Glutamatergic neuron (in vitro differentiated cells): ENCODE data around the gene MOGAT2. TPM values are rescaled to one million over a fixed set of nuclear protein-coding genes. Genes with fewer than 3 reads are reported as not detected.
"Not testable (repeated sequence)": the region's sequence is repeated elsewhere in the genome, so short reads cannot be mapped to it uniquely, and the experiment has no call there.

Source experiments
- DNase-seq: peaks from one replicate; pipeline ENCODE4 v3.0.0; 2022
- H3K27ac Mint-ChIP-seq: one replicate; pipeline ENCODE4 v1.8.0; 2020; ENCODE audit warnings: mild to moderate bottlenecking, mixed read lengths, inconsistent platforms; ENCODE audit not compliant: unreplicated experiment
- H3K27me3 Mint-ChIP-seq: one replicate; pipeline ENCODE4 v1.8.0; 2020; ENCODE audit warnings: mild to moderate bottlenecking, moderate library complexity, mixed read lengths, inconsistent platforms; ENCODE audit not compliant: unreplicated experiment
- H3K36me3 Mint-ChIP-seq: one replicate; pipeline ENCODE4 v1.8.0; 2020; ENCODE audit warnings: mild to moderate bottlenecking, mixed read lengths, inconsistent platforms; ENCODE audit not compliant: unreplicated experiment
- H3K4me1 Mint-ChIP-seq: one replicate; pipeline ENCODE4 v1.8.0; 2020; ENCODE audit warnings: mild to moderate bottlenecking, low read depth, mixed read lengths, inconsistent platforms; ENCODE audit not compliant: unreplicated experiment
- H3K4me3 Mint-ChIP-seq: one replicate; pipeline ENCODE4 v1.8.0; 2020; ENCODE audit warnings: mild to moderate bottlenecking, mixed read lengths, inconsistent platforms; ENCODE audit not compliant: unreplicated experiment
- H3K9me3 Mint-ChIP-seq: one replicate; pipeline ENCODE4 v1.8.0; 2020; ENCODE audit warnings: mild to moderate bottlenecking, moderate library complexity, mixed read lengths, inconsistent platforms; ENCODE audit not compliant: unreplicated experiment
- CTCF ChIP-seq: fragments of 200-600 bp; sonication (generic); IDR thresholded peaks from one replicate; pipeline ENCODE4 v1.5.0; 2021; ENCODE audit not compliant: partially characterized antibody, unreplicated experiment
- total RNA-seq: library from RNA; stranded (reverse); fragmentation: NEBNext Ultra II Directional; extraction: Animal tissue kit (Norgen Biotek cat#: 25700); gene quantifications from one replicate; pipeline ENCODE4 v1.2.1, GENCODE V29; 2021; ENCODE audit not compliant: unreplicated experiment

The MOGAT2 gene
- total RNA-seq, 1 donor from 2014 or later, result not detected

DNA sequence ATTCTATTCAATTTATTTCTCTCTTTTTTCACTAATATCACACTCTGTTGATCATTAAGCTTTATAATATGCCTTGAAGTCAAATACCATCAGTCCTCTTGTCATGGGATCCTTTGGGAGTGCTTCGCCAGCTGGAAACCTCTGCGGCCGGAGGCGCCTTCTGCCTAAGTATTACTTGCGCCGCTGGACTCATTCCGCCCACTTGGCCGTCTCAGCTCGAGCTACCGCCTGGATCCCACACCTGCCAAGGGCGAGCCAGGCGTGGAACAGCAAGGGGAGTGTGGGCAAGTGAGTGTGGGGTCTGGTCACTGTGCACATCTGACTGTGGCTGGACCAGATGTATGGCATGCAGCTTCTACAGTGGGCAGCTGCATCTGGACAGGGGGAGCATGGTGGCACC lies 39.7 kb upstream of the MOGAT2 start:
- H3K9me3 Mint-ChIP-seq, result no peaks in the 10 kb centered on the region
- peaks cover 8% of the 10 kb centered on the region for H3K36me3 Mint-ChIP-seq
- DNase-seq, result no peak
- TF ChIP-seq CTCF, result no peak
- H3K27me3 Mint-ChIP-seq, result peaks cover 4% of the 10 kb centered on the region
- no peak overlapping the region for H3K4me3 Mint-ChIP-seq
- H3K4me1 Mint-ChIP-seq, result no peaks in the 10 kb centered on the region
- H3K27ac Mint-ChIP-seq, result no peak overlapping the region

GRCh38 chr11:75678620-75679259 lies 38.9 kb upstream of the MOGAT2 start:
- no peak overlapping the region for H3K27ac Mint-ChIP-seq
- no peak for TF ChIP-seq CTCF
- H3K36me3 Mint-ChIP-seq, result peaks cover 8% of the 10 kb centered on the region
- no peaks in the 10 kb centered on the region for H3K4me1 Mint-ChIP-seq
- no peaks in the 10 kb centered on the region for H3K9me3 Mint-ChIP-seq
- no peak overlapping the region for H3K4me3 Mint-ChIP-seq
- no peak for DNase-seq
- peaks cover 4% of the 10 kb centered on the region for H3K27me3 Mint-ChIP-seq

- no peak for DNase-seq
- Mint-ChIP-seq H3K27ac (no peak overlapping the region), H3K27me3 (peaks cover 2% of the 10 kb centered on the region), H3K4me1 (no peaks in the 10 kb centered on the region), H3K36me3 (peaks cover 8% of the 10 kb centered on the region), H3K9me3 (no peaks in the 10 kb centered on the region), H3K4me3 (no peak overlapping the region)
- TF ChIP-seq CTCF, result no peak
Observed at GRCh38 chr11:75679566-75679965, 38.1 kb upstream of the MOGAT2 start.

DNA sequence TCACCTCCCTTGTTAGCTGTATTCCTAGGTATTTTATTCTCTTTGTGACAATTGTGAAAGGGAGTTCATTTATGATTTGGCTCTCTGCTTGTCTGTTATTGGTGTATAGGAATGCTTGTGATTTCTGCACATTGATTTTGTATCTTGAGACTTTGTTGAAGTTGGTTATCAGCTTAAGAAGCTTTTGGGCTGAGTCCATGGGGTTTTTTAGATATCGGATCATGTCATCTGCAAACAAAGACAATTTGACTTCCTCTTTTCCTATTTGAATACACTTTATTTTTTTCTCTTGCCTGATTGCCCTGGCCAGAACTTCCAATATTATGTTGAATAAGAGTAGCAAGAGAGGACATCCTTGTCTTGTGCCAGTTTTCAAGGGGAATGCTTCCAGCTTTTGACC lies 33.8 kb upstream of the MOGAT2 start:
- H3K4me1 Mint-ChIP-seq, H3K27ac Mint-ChIP-seq, DNase-seq, H3K27me3 Mint-ChIP-seq, H3K4me3 Mint-ChIP-seq, H3K9me3 Mint-ChIP-seq: not testable (repeated sequence)
- peaks cover 28% of the 10 kb centered on the region for H3K36me3 Mint-ChIP-seq

- Mint-ChIP-seq H3K27me3 (no peaks in the 10 kb centered on the region), H3K27ac (no peak overlapping the region)
- DNase-seq, result no peak
Observed at GRCh38 chr11:75689863-75690609, 27.6 kb upstream of the MOGAT2 start.

More at GRCh38 chr11:75689863-75690609, 27.6 kb upstream of the MOGAT2 start:
- no peak overlapping the region for H3K4me3 Mint-ChIP-seq
- peaks cover 18% of the 10 kb centered on the region for H3K36me3 Mint-ChIP-seq
- H3K9me3 Mint-ChIP-seq, result peaks cover 6% of the 10 kb centered on the region
- no peak for TF ChIP-seq CTCF
- H3K4me1 Mint-ChIP-seq, result no peaks in the 10 kb centered on the region
